Panc1 (cell line): ENCODE data around the gene SIRT7. TPM values are rescaled to one million over a fixed set of nuclear protein-coding genes. Genes with fewer than 3 reads are reported as not detected.
A peak's percentile ranks its signal among the peaks of the same experiment; 100 is the strongest.
"Not testable (repeated sequence)": the region's sequence is repeated elsewhere in the genome, so short reads cannot be mapped to it uniquely, and the experiment has no call there.

ENCODE experiments used
- ATAC-seq: fragments of 200-7000 bp; cut with Tn5 transposase; 2 replicates; pipeline ENCODE4 v1.9.1; 2020; ENCODE audit warnings: mild to moderate bottlenecking, moderate library complexity
- BruUV-seq: library from RNA; stranded (reverse); fragments of 400-500 nt; replicated peaks from 2 replicates; lab custom pipeline; 2021; lab: Mats Ljungman, UMichigan
- CTCF ChIA-PET: fragments of 300-600 bp; sonication (Branson Sonifier 250); formaldehyde crosslinking; loops from one replicate; lab custom pipeline; 2022; ENCODE audit warnings: antibody characterized with exemption; lab: Charles Lee
- POLR2A ChIA-PET: fragments of 300-600 bp; sonication (Branson Sonifier 250); formaldehyde crosslinking; loops from one replicate; lab custom pipeline; 2022; ENCODE audit warnings: antibody characterized with exemption; lab: Charles Lee
- DNase-seq: peaks from one replicate; pipeline ENCODE4 v3.0.0-alpha.2; 2010; ENCODE audit warnings: low read depth, low spot score
- H3K27ac ChIP-seq: 2 replicates; pipeline ENCODE4 v1.5.1; 2011; ENCODE audit warnings: mild to moderate bottlenecking, low read length, inconsistent platforms
- H3K27me3 ChIP-seq: fragments of 200-500 bp; sonication (Bioruptor generic); 2 replicates; pipeline ENCODE4 v1.6.0; 2014; ENCODE audit warnings: low read length, inconsistent platforms; ENCODE audit not compliant: control insufficient read depth, insufficient read depth
- H3K36me3 ChIP-seq: fragments of 200-500 bp; sonication (Bioruptor generic); 2 replicates; pipeline ENCODE4 v1.5.1; 2014; ENCODE audit warnings: inconsistent platforms, mild to moderate bottlenecking, low read length, moderate library complexity; ENCODE audit not compliant: control insufficient read depth, insufficient read depth
- H3K4me1 ChIP-seq: 2 replicates; pipeline ENCODE4 v1.5.1; 2011; ENCODE audit warnings: inconsistent platforms, mild to moderate bottlenecking, low read length, moderate library complexity; ENCODE audit not compliant: control insufficient read depth, insufficient read depth
- H3K4me3 ChIP-seq, 2 experiments: 2 replicates each; pipeline ENCODE4 v1.5.1; 2011 to 2012; ENCODE audit warnings: low read depth in 2 of 2, low read length in 2 of 2, mild to moderate bottlenecking in 2 of 2, inconsistent platforms in 1 of 2, moderate library complexity in 1 of 2
- H3K9me3 ChIP-seq: fragments of 200-500 bp; sonication (Bioruptor generic); 2 replicates; pipeline ENCODE4 v1.5.1; 2014; ENCODE audit warnings: low read depth, mild to moderate bottlenecking, inconsistent platforms, low read length, moderate library complexity; ENCODE audit not compliant: control insufficient read depth, insufficient read depth
- CTCF ChIP-seq: fragments of 450-650 bp; IDR thresholded peaks from 2 replicates; pipeline ENCODE4 v1.5.1; 2017; ENCODE audit warnings: mild to moderate bottlenecking
- POLR2AphosphoS5 ChIP-seq: IDR thresholded peaks from 2 replicates; pipeline ENCODE4 v1.6.1; 2012; ENCODE audit warnings: mild to moderate bottlenecking, low read depth, low read length, moderate library complexity
- REST ChIP-seq, 2 experiments: IDR thresholded peaks; 2 replicates each; pipeline ENCODE4 v1.6.1; 2011 to 2012; ENCODE audit warnings: low read depth in 2 of 2, control low read depth in 1 of 2, low read length in 1 of 2, mild to moderate bottlenecking in 1 of 2, moderate library complexity in 1 of 2; ENCODE audit not compliant: insufficient read depth in 1 of 2
- SIN3A ChIP-seq: IDR thresholded peaks from 2 replicates; pipeline ENCODE4 v1.6.1; 2012; ENCODE audit warnings: low read depth, mild to moderate bottlenecking, low read length, moderate library complexity, borderline replicate concordance; ENCODE audit not compliant: insufficient read depth
- TCF7L2 ChIP-seq: IDR thresholded peaks from 2 replicates; pipeline ENCODE4 v1.6.1; 2011; ENCODE audit warnings: mild to moderate bottlenecking, low read depth, low read length, inconsistent platforms
- in situ Hi-C: cut with HindIII; loops from 2 replicates; pipeline ENCODE4 v1.10.0; 2016; ENCODE audit warnings: low sequenced_read_pairs, low pct_unique_long_range_greater_than_20kb
- intact Hi-C: fragments of 100-400 bp; cut with micrococcal nuclease; formaldehyde crosslinking; loops from one replicate; pipeline ENCODE4 v1.10.0; 2022; ENCODE audit not compliant: unreplicated experiment
- total RNA-seq: library from RNA; stranded (reverse); gene quantifications from one replicate; pipeline ENCODE4 v1.2.1, GENCODE V29; 2021; ENCODE audit not compliant: unreplicated experiment

The SIRT7 gene
- total RNA-seq, 1 experiment from 2014 or later = 82.5 TPM

GRCh38 chr17:81955058-81955681 is 37.2 kb upstream of the SIRT7 start:
- no peak overlapping the region for H3K4me3 ChIP-seq
- in situ Hi-C loops (no loop called here), intact Hi-C loops (no loop called here)
- DNase-seq (no peak), ATAC-seq (no peak)
- POLR2A ChIA-PET = interaction anchor here (0.6 to 0.9 kb wide), 3 partner anchors 9 to 21 kb away, joined by 3 to 5 read pairs (median 5); no protein-coding TSS in a partner anchor
- peaks cover 2% of the 10 kb centered on the region; the same call in 1 of the 2 replicates for H3K36me3 ChIP-seq
- TF ChIP-seq CTCF = no peak
- H3K4me1 ChIP-seq = peaks cover 6% of the 10 kb centered on the region
- no peak overlapping the region for H3K27ac ChIP-seq
- CTCF ChIA-PET = interaction anchor here (0.5 to 0.7 kb wide), 2 partner anchors 27 to 729 kb away, joined by 4 to 6 read pairs; partner anchors contain the start of gene MAFG
- BruUV-seq = no TSS peak
- H3K27me3 ChIP-seq = no peaks in the 10 kb centered on the region; the same call in 1 of the 2 replicates
- no peaks in the 10 kb centered on the region for H3K9me3 ChIP-seq

DNA sequence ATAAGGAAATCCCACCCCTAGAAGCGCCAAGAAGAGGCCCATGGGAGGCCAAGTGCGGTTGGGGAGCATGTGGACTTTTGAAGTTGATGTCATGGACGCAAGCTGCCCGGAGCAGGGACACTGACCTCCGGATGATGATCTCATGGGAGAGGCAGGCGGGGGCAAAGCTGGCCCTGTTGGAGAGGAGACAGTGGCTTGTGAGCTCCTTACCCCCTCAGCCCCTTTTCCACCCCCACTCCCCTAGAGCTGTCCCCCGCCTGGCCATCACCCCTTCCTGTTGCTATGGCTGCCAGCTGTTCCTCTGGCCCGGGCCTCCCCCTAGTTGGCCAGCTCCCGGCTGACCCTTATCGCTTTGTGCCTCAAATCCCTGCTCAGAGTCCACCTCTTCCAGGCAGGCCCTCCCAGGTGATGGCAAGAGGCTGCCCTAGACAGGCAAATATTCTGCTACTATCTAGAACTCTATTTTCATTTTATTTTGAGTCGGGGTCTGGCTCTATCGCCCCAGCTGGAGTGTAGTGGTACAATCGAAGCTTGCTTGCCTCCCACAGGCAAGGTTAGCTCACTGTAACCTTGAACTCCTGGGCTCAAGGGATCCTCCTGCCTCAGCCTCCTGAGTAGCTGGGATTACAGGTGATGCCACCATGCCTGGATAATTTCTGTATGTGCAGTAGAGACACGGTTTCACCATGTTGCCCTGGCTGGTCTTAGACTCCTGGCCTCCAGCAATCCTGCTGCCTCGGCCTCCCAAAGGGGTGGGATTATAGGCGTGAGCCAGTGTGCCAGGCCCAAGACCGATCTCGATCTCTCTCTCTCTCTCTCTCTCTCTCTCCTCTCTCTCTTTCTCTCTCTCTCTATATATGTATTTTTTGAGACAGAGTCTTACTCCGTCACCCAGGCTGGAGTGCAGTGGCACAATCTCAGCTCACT is 36.4 kb upstream of the SIRT7 start:
- Histone ChIP-seq H3K36me3 (no peaks in the 10 kb centered on the region), H3K4me3 (no peak overlapping the region), H3K9me3 (no peaks in the 10 kb centered on the region), H3K27me3 (no peaks in the 10 kb centered on the region), H3K4me1 (peaks cover 6% of the 10 kb centered on the region), H3K27ac (no peak overlapping the region)
- TF ChIP-seq SIN3A (no peak), CTCF (no peak), POLR2AphosphoS5 (no peak), REST (IDR thresholded peaks at IDR 0.05; ENCODE audit: insufficient read depth in 1 of 2, low read depth in 2 of 2, low read length in 1 of 2) (no peak), TCF7L2 (no peak)
- ATAC-seq (no peak), DNase-seq (no peak)
- CTCF ChIA-PET = interaction anchor here (0.5 to 1.0 kb wide), 6 partner anchors 27 to 729 kb away, joined by 3 to 6 read pairs (median 4); partner anchors contain the start of genes ANAPC11 and MAFG
- POLR2A ChIA-PET = interaction anchor here (0.9 kb wide), 1 partner anchor 18 kb away, joined by 5 read pairs; no protein-coding TSS in a partner anchor
- no TSS peak for BruUV-seq
- in situ Hi-C loops = no loop called here
- intact Hi-C loops = no loop called here

DNA sequence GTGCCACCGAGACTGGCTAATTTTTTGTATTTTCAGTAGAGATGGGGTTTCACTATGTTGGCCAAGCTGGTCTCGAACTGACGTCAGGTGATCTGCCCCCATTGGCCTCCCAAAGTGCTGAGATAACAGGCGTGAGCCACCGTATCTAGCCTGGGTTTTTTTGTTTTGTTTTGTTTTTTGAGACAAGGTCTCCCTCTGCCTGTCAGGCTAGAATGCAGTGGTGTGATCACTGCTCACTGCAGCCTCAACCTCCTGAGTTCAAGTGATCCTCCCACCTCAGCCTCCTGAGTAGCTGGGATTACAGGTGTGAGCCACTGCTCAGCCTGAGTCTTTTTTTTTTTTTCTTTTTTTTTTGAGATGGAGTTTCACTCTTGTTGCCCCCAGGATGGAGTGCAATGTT is 35.5 kb upstream of the SIRT7 start:
- H3K27ac ChIP-seq, H3K4me3 ChIP-seq, H3K27me3 ChIP-seq, in situ Hi-C loops, H3K9me3 ChIP-seq, DNase-seq, BruUV-seq, H3K36me3 ChIP-seq, intact Hi-C loops, H3K4me1 ChIP-seq, POLR2A ChIA-PET: not testable (repeated sequence)
- CTCF ChIA-PET = interaction anchor here (0.7 kb wide), 2 partner anchors 36 to 98 kb away, joined by 3 read pairs; partner anchors contain the start of genes GPS1 and RFNG
- 0 out of 2 replicates have a peak, but pooled peaks have one; percentile 55 for ATAC-seq
